Iris pigment epithelial cell (primary cell): ENCODE measurements around the gene RIMBP2.
A peak's percentile ranks its signal among the peaks of the same experiment; 100 is the strongest.
"Not testable (repeated sequence)": the region's sequence is repeated elsewhere in the genome, so short reads cannot be mapped to it uniquely, and the experiment has no call there.

Source experiments
- DNase-seq: peaks from one replicate; pipeline ENCODE4 v3.0.0-alpha.2; 2011; ENCODE audit warnings: low read depth

RIMBP2 gene

DNA sequence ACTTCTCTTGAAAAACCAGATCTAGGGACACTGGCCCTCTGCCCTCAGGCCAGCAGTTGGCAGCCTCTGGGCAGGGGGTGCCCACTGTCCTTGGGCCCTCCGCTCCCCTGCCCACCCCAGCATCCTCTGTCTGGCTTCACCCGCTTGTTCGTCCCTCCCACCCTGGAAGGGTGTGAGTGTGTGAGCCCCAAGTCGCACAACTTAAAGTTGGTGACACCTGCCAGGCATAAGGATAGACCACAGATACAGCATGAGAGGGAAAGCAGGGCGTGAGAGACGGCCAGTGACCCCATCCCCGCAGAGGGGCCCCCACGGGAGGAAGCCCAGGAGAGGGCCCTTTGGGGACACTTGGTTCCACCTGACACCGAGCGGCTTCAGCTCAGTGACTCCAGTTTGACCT, 23.5 kb upstream of the RIMBP2 start:
- no peak for DNase-seq

DNA sequence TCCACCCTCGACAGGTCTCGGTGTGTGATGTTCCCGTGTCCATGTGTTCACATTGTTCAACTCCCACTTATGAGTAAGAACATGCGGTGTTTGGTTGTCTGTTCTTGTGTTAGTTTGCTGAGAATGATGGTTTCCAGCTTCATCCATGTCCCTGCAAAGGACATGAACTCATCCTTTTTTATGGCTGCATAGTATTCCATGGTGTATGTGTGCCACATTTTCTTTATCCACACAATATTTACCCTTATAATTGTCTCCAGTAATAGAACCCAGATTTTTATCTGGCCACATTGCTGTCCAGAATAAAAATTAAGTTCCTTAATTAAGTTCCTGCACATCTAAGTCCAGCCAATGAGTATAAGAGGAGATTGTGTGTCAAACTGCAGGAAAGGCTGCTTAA, 22.3 kb upstream of the RIMBP2 start:
- not testable (repeated sequence) for DNase-seq

DNA sequence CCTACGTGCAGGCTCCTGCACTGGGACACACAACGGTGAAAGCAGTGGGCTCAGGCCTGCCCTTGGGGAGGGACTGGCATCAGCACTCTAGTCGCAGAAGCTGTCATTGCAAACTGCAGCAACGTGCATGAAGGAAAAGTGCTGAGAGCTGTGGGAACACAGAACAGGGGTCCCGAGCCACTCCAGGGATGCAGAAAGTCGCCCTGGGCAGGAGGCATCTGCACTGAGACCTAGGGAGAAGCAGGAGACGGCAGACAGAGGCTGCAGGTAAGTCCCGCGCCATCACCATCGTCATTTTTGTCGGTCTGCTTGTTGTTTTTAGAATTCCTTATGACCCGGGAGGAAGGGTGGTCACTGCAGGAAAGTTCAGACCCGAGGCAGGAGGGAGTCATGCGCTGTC, 21.6 kb upstream of the RIMBP2 start:
- no peak for DNase-seq

DNA sequence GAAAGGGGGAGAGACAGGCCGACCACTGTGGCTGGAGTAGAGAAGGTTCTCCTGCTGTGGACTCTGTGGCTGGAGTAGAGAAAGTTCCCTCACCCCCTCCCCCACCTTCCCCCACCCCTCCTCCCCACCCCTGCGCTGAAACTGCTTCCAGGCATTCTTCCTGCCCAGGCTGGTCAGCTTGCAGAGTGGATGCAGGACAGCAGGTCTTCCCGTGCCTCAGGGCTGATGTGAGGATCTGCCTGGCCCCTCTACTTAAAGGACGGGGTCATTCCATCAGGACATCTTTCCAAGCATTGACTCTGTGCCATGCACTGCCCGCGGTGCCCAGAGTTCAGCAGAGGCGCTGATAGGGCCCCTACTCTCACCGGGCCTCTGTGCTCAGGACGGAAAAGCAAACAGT, 13.2 kb upstream of the RIMBP2 start:
- no peak for DNase-seq

DNA sequence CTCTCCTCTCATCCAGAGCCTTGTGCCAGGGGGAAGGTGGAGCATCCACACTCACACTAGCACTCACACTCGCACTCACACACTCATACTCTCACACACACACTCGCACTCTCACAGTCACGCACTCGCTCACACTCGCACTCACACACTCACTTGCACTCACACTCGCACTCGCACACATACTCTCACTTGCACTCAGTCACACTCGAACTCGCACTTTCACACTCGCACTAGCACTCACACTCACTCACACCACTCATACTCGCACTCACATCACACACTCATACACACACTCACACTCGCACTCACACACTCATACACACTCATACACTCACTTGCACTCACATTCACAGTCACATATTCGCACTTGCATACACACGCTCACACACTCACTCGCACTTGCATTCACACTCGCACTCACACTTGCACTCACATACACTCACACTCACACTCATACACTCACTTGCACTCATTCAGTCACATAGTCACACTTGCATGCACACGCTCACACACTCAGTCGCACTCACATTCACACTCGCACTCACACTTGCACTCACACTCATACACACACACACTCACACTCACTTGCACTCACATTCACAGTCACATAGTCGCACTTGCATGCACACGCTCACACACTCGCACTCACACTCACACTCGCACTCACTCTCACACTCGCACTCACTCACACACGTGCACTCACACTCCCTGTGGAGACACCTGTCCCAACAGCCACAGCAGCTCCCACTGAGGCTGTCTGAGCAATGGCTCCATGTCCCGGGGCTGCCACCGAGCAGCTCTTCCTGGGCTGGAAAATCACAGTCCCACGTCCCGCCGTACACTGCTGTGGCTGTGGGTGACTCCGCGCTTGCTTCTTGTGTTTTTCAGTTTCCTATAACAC, 12.3 kb upstream of the RIMBP2 start:
- no peak for DNase-seq

DNA sequence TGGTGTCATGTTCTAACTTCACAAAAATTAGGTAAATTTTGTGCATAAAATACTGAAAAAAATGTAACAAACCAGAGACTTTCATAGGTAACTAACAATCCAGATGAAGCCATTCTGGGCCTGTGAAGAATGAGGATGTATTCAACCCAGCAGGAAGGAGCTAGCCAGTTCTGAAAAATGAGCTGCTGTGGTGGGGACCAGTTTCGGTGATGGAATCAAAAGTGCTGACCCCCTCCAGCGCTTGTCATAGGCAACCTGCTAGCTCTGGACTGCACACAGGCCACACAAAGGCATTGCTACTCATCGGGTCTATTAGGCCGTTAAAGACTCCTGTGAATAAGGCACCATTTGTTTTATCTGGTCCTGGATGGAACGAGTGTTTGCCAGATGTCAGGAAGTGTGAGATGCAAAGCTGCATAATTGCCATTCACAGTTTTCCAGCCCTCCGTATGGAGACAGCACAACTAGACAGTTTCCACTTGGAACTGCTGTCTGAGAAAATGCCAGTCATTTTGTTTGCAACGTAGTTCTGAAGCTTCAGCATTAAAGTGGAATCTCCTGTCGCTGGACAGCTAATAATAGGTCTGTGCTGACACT, 3.3 kb upstream of the RIMBP2 start:
- DNase-seq, result no peak

DNA sequence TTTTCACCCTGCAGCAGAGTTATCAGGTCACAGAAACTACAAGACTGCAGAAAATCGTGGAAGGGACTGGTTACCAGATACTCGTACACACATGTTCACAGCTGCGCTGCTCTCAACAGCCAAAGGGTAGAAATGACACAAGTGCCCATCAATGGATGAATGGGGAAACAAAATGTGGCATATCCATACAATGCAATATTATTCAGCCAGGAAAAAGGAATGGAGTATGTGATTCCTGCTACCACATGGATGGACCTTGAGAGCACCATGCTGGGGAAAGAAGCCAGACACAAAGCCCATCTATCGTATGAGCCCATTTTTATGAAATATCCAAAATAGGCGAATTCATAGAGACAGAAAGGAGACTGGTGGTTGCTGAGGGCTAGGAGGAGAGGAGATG, 1.7 kb upstream of the RIMBP2 start:
- DNase-seq, result no peak

DNA sequence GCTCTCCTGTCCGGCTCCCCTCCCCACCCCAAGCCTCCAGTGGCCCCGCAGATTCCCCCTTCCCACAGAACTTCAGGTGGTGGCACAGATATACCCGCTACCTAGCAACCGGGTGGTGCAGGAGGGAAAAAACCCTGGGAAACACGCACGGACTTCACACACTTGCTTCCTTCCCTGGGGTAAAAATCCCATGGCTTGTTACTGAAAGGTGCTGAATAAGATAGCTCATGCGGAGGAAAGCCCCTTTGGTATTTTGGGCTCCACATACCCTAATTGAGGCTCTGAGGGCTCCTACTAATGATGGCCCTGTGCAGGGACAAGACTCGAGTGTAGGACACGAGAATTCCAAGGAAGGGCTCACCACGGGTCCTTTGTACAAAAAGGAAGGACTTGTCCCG, 869 bp upstream of the RIMBP2 start:
- no peak for DNase-seq

DNA sequence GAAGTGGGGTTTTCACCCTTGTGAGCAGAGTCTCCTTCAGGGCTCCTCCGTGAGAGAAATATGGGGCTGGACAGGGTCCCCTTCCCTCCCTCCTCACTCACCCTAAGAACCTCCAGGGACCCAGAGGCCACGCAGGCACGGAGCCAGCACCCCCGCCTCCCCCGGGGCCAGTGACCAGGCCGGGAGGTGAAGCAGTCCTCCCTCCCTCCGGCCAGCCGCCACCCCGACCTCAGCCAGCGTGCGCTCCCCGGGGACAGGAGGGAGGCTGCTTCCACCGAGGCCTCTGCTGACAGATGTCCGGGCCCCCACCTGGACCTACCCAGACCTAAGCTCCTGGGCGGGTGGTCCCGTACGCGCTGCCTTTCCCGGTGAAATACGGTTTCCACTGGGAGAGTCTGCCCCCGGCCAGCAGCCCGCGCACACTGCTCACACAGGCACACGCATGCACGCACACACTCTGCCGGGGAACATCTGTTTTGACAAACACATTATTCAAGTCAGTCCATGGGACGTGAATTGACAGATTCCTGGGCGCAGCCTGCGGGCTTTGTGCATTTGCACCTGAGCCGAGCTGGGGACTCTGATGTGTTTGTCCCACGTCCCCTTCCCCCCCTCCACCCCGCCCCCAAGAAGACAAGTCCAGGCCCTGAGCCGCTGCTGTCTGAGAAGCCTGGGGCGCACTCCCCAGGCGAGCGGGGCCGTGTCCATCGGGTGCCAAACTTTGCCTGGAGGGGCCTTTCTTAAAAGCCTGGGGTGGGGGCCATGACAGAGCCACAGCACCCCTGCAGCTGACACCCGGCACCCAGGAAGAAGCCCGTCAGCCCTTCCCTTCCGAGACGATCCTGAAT, 725 bp downstream of the RIMBP2 start:
- no peak for DNase-seq

DNA sequence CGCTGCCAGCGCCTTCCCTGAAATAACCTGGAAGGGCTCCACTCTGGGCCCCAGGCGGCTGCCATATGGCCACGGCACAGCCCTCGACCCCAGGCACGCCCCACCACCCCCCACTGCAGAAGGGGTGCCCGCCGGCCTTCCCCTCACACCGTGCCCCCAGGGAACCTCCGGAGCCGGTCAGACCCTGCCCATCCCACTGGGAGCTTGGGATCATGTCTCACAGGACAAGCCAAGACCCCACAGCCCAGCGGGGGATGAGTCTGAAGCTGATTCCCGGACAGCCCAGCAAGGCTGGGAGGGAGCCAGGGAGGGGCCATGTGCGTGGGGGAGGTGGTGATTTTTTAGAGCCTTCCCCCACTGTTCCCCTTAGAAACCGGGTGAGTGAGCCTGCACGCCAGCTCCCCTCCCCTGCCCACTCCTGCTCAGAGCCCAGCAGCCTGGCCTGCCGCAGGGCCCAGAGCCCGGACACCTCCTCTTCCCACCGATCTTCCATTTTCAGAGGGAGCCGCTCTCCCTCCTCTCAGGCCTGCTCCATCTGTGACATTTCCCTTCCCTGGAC, 1.4 kb downstream of the RIMBP2 start:
- no peak for DNase-seq

DNA sequence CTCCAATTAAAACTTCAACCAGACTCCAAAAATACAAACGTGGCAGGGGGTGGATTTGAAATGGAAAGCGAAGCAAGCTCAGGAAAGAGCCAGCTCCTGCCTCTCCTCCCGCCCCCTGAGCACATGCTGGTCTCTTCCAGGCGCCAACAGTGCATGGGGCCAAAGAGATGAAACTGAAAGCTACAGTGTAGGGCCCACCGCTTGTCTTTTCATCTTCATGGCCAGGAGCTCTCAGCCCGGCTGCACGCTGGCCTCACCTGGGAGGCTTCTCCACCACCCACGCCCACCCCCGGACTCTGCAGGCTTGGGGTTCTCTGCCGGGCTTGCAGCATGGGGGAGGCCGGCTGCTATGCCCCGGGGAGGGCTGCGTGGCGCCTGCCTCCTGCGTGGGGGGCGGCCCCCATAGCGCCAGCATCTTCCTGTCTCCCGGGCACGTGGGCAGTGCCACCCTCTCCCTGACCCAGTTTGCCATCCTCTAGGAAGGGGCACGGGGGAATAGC, 2.0 kb downstream of the RIMBP2 start:
- peak; percentile 3 for DNase-seq

DNA sequence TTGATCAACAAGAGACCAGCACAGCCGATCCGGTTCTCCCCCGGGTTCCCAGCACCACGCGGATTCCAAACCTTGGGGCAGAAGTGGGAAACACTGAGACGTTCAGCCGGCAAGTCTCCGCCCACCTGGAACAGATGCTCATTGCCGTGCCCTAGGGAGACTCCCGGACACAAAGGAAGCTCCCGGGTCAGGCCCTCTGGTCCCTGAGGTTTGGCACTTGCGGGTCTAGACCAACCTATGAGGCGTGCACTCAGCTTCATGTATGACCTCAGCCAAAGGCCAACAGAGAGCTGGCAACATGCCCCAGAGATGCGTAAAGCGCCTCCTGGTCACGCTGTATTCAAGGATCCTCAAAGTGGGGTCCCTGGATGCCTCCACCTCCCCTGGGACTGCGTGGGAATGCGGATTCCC, 2.5 kb downstream of the RIMBP2 start:
- DNase-seq, result no peak

DNA sequence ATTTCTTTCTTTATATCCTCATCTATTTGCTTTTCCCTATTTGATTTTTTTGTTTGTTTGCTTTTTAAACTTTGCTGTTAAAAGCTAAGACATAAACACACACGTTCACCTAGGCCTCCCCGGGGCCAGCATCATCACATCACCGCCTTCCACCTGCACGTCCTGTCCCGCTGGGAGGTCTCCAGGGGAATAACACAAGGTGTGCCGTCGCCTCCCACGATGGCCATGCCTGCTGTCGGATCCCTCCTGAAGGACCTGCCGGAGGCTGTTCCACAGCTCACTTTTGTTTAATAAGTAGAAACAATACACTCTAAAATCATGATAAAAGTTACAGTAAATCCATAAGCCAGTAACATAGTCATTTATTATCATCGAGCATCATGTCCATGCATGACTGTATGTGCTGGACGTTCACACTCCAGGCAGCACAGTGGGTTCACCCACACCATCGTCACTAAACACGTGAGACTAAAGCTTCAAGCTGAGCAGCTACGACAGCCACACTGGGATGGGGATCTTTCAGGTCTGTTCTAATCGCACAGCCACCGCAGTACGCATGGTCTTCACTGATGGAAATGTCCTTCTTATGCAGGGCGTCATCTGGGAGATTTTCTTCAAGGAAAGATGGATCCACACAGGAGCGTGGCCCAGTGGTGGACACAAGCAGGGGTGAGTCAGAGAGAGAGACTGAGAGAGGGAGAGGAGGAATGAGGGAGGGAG, 3.6 kb downstream of the RIMBP2 start:
- DNase-seq, result no peak

DNA sequence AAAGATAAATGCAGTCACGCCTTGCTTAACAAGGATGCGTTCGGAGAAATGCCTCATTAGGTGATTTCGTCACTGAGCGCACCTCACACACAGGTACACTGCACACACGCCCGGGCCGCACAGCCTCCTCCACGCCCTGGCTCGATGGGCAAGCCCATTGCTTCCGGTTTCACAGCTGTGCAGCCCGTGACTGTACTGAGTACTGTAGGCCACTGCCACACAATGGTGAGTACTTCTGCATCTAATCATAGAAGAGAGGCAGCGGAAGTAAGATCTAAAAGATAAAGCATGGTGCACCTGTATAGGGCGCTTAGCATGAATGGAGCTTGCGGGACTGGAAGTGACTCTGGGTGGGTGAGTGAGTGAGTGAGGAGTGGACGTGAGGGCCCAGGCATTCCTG, 4.3 kb downstream of the RIMBP2 start:
- DNase-seq, result no peak

DNA sequence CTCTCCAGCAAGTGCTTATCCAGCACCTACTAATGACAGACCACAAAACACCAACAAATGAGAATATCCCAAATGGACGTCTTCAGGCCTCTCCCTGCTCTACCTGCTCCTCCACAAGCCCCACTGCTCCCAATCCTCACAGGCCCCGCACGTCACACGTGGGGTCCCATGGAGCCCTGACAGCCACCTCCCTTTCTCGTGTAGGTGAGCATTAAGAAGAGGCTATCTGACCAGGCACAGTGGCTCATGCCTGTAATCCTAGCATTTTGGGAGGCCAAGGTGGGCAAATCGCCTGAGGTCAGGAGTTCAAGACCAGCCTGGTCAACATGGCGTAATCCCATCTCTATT, 5.4 kb downstream of the RIMBP2 start:
- no peak for DNase-seq

DNA sequence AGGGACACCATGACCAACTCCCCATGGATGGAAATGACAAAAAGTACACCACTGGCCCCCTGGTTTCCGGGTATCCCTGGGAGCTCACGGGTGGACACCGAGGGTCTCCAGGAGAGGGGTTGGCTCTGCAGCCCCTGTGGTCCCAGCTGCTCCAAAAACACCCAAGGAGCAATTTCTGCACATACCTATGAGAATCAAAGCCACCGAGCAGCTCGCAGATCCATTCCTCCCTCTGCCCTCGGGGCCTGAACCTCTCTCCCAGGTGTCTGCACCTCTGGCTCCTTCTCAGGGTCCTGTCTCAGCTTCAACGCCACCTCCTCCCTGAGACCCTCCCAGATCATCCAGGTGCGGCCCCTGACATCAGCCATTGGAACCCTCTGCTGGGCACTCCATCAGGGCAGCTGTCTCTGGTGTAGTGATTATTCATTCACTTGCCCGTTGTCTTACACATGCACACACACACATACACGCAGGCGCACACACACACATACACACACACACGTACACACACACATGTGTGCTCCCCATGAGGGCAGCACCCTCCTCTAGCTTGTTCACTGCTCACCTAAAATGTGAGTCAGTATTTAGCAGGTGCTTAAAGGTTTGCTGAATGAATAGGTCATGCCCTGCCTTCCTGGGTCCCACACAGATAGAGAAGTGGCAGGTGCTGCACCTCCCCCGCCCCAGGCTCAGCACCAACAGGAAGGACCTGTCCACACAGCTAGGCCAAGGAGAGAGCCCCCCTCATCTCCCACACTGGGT, 5.9 kb downstream of the RIMBP2 start:
- DNase-seq, result no peak

DNA sequence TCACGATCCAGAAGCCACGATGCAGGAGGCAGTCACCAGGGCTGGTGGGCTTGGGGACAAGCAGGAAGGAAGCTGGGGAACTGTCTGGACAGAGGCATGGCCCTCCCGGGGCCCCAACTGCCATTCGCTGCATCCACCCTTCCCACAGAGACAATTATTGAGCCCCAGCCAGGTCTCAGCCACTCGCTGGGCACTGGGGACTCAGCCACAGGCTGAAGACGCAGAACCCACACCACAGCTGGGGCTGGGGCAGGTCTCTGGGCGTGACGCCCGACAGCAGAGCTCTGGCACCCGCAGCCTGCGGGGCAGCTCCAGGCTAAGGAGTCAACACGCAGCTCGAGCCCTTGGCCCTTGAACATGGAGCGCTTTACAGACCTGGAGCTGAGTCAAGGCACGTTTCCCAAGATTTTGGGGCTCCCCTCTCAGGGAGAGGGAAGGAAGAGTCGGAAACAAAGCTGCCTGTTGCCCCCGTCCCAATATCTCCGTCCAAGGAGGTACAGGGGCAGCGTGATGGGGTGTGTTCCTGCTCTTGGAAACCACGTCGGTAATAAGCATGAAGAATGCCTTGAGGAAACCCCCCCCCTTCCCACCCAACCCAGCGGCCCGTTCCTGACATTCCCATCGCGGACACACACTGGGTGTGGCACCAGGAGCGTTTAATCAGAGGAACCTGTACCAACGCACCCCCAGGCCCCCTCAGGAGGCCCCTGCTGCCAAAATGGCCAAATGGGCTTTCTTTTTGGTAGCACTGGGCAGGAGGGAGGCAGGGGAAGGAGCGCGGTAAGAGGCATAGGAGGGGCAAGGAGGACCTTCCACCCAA, 6.7 kb downstream of the RIMBP2 start:
- no peak for DNase-seq

DNA sequence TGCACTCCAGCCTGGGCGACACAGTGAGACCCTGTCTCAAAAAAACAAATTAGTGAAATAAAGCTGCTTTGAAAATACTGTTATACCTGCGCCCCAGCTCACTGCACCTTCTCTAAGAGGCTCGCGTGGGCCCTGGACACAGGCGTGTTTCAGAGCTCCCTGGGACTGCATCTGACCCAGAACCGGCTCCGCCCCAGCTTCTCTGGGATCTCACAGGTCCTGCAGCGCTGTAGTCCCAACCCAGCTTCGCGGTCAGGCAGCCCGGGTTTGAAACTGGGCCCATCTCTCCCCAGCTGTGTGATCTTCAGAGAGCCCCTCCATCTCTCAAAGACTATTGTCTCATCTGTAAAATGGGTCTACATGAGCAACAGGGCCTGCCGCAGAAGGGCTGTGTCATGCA, 7.5 kb downstream of the RIMBP2 start:
- no peak for DNase-seq

DNA sequence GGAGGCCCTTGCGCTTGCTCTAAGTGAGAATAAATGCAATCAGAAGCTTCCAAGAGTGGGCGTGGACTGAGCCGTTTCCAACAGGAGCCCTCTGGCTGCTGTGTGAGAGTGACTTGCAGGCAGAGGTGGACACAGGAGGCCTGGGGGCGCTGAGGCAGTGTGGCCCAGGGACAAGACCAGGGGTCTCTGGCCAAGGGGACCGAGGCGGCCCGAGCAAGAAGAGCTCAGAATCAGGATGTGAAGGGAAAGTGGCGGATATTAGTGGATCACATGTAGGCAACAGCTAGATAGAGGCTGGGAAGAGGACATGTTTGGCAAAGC, 8.6 kb downstream of the RIMBP2 start:
- DNase-seq, result no peak

DNA sequence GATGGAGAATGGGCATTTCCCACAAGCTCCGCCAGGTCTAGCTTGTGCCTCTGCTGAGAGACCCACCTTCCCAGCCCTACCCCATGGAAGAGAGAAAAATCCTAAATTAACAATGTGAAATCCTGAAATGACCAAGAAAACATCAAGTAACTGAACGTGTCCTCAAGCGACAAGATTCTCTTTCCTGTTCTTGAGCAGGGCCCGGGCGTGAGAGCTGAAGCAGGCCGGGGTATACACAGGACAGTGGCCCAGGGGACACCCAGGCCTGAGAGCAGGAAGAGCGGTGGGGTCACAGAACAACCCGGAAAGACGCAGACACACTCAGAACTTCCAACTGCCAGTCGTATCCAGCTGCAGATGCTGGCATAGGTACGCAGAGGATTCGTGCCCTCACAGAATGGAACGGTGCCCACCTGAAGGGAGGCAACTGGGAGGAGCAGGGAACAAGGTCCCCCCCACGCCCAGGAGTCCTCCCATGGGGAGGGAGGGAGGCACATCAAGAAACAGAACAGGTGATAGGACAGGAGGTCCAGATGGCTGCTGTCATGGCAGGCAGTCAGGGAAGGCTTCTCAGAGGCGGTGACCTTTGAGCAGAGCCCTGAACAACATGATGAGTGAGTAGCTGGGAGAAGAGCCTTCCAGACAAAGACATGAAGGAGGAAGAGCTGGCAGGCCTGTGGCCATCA, 9.1 kb downstream of the RIMBP2 start:
- DNase-seq, result no peak
